Neural progenitor cell (in vitro differentiated cells): ENCODE measurements around the gene STK39. TPM values are rescaled to one million over a fixed set of nuclear protein-coding genes. Genes with fewer than 3 reads are reported as not detected.

Experiments
- DNase-seq: peaks from one replicate; pipeline ENCODE4 v3.0.0-alpha.2; 2016; ENCODE audit warnings: low spot score
- H2AFZ ChIP-seq: fragments of 200-600 bp; sonication (generic); replicated peaks from 2 replicates; pipeline ENCODE4 v1.6.1; 2016; ENCODE audit warnings: antibody characterized with exemption
- H3F3A ChIP-seq: fragments of 200-600 bp; sonication (generic); 2 replicates; pipeline ENCODE4 v1.6.1; 2016; ENCODE audit warnings: antibody characterized with exemption, low read depth
- H3K27ac ChIP-seq: fragments of 200-600 bp; sonication (generic); 2 replicates; pipeline ENCODE4 v1.5.1; 2016; ENCODE audit warnings: mild to moderate bottlenecking
- H3K27me3 ChIP-seq: fragments of 200-600 bp; sonication (generic); 2 replicates; pipeline ENCODE4 v1.6.1; 2016; ENCODE audit warnings: mild to moderate bottlenecking, moderate library complexity
- H3K36me3 ChIP-seq: fragments of 200-600 bp; sonication (generic); 2 replicates; pipeline ENCODE4 v1.5.1; 2016
- H3K4me1 ChIP-seq: fragments of 200-600 bp; sonication (generic); 2 replicates; pipeline ENCODE4 v1.6.1; 2016; ENCODE audit warnings: mixed run types
- H3K4me2 ChIP-seq: fragments of 200-600 bp; sonication (generic); 2 replicates; pipeline ENCODE4 v1.6.1; 2016
- H3K4me3 ChIP-seq: fragments of 200-600 bp; sonication (generic); 2 replicates; pipeline ENCODE4 v1.5.1; 2016
- H3K79me2 ChIP-seq: fragments of 200-600 bp; sonication (generic); 2 replicates; pipeline ENCODE4 v1.6.1; 2016; ENCODE audit warnings: low read depth
- H3K9ac ChIP-seq: fragments of 200-600 bp; sonication (generic); 2 replicates; pipeline ENCODE4 v1.6.1; 2016
- H3K9me3 ChIP-seq: fragments of 200-600 bp; sonication (generic); 2 replicates; pipeline ENCODE4 v1.5.1; 2016; ENCODE audit warnings: low read depth
- H4K20me1 ChIP-seq: fragments of 200-600 bp; sonication (generic); 2 replicates; pipeline ENCODE4 v1.6.1; 2016; ENCODE audit warnings: low read depth
- H3K27ac Mint-ChIP-seq: 3 replicates; pipeline ENCODE4 v1.8.0; 2021; ENCODE audit warnings: mixed read lengths
- H3K27me3 Mint-ChIP-seq: 2 replicates; pipeline ENCODE4 v1.8.0; 2022; ENCODE audit warnings: low read depth, mild to moderate bottlenecking, inconsistent platforms, moderate library complexity, mixed read lengths; ENCODE audit not compliant: insufficient read depth
- H3K36me3 Mint-ChIP-seq: 3 replicates; pipeline ENCODE4 v1.8.0; 2021; ENCODE audit warnings: mixed read lengths
- H3K4me1 Mint-ChIP-seq: 3 replicates; pipeline ENCODE4 v1.8.0; 2021; ENCODE audit warnings: mixed read lengths
- H3K4me3 Mint-ChIP-seq: 3 replicates; pipeline ENCODE4 v1.8.0; 2021; ENCODE audit warnings: mild to moderate bottlenecking, moderate library complexity, mixed read lengths
- H3K9me3 Mint-ChIP-seq: 3 replicates; pipeline ENCODE4 v1.8.0; 2020; ENCODE audit warnings: mixed read lengths
- CTCF ChIP-seq: fragments of 200-600 bp; sonication (generic); IDR thresholded peaks from 2 replicates; pipeline ENCODE4 v1.5.1; 2017; ENCODE audit warnings: antibody characterized with exemption, mild to moderate bottlenecking
- EZH2 ChIP-seq: fragments of 200-600 bp; sonication (generic); IDR thresholded peaks from 2 replicates; pipeline ENCODE4 v1.6.1; 2017; ENCODE audit warnings: antibody characterized with exemption, mild to moderate bottlenecking, moderate library complexity
- EZH2phosphoT487 ChIP-seq: fragments of 200-600 bp; sonication (generic); IDR thresholded peaks from 2 replicates; pipeline ENCODE4 v1.6.1; 2017; ENCODE audit warnings: antibody characterized with exemption
- total RNA-seq: library from RNA; depleted of rRNA; stranded (reverse); fragments of >200 nt; gene quantifications from 2 replicates; pipeline ENCODE4 v1.2.3, GENCODE V29; 2015; ENCODE audit warnings: low replicate concordance

STK39 gene
- total RNA-seq, 1 donor from 2014 or later: 23.8 TPM

- no peak for TF ChIP-seq CTCF
- TF ChIP-seq EZH2: no peak
- TF ChIP-seq EZH2phosphoT487: no peak
- no peaks in the 10 kb centered on the region for H3K9me3 ChIP-seq
- no peaks in the 10 kb centered on the region for H3K27me3 ChIP-seq
- H3K27ac Mint-ChIP-seq: no peak overlapping the region
- H3K4me2 ChIP-seq: no peak overlapping the region
- H3K79me2 ChIP-seq: no peaks in the 10 kb centered on the region
- H3K36me3 ChIP-seq: no peaks in the 10 kb centered on the region
- H3K9me3 Mint-ChIP-seq: no peaks in the 10 kb centered on the region
- H3K4me3 ChIP-seq: no peak overlapping the region
- no peak overlapping the region for H3K4me3 Mint-ChIP-seq
- H3K27me3 Mint-ChIP-seq: no peaks in the 10 kb centered on the region
- H3K36me3 Mint-ChIP-seq: peaks cover 6% of the 10 kb centered on the region
- H3K4me1 Mint-ChIP-seq: no peaks in the 10 kb centered on the region
- H3K27ac ChIP-seq: no peak overlapping the region
- no peaks in the 10 kb centered on the region for H3K4me1 ChIP-seq
- H3K9ac ChIP-seq: no peak overlapping the region
- no peak overlapping the region for H2AFZ ChIP-seq
- H4K20me1 ChIP-seq: no peaks in the 10 kb centered on the region
- DNase-seq: no peak
- H3F3A ChIP-seq: no peaks in the 10 kb centered on the region
Measured at GRCh38 chr2:168015274-168015953, 232.0 kb downstream of the STK39 start.

DNA sequence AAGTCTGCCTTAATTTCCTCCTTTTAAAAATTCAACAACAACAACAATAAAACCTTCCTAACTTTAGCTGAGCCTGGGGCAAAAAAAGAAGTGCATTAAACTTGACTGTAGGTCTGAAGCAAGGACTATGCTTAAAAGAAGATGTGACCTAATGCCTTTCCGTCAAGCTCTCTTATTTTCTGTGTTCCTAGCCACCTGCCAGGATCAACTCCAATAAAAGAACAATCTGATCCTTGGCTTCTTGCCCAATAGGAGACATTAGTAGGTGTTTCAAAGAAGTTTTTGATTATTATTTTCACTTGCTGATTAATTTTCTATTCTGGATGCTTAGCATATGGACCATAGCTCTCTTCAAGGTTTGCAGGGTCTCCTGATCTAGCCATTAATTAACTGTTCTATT is 237.5 kb downstream of the STK39 start:
- H2AFZ ChIP-seq: no peak overlapping the region
- TF ChIP-seq EZH2phosphoT487 (no peak), CTCF (no peak), EZH2 (no peak)

DNA sequence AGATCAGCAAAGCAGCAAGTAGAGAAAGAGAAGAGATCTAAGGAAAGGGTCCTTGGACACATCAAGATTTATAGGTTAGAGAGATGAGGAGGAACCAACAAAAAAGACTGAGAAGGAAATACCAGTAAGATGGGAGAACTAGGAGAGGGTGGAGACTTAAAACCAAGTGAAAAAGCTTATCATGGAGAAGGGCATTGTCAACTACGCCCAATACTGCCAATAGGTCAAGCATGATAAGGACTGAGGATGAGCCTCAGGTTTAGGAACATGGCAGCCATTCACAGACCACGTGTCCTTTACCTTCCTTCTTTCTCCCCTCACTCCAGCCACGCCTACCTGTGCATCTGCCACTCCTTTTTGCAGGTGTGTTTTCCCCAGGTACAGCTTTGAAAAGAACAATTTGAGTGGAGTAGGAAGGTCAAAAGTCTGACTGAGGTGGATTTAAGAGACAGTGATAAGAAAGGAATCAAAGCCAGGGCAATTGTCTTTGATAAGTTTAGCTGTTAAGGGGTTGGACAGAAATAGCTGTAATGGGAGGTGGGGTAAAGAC is 238.7 kb downstream of the STK39 start:
- no peaks in the 10 kb centered on the region for H3K27me3 ChIP-seq
- H3K27me3 Mint-ChIP-seq: no peaks in the 10 kb centered on the region

More for the DNA sequence above, 237.5 kb downstream of the STK39 start:
- H3K9me3 Mint-ChIP-seq: no peaks in the 10 kb centered on the region
- H3K4me1 ChIP-seq: no peaks in the 10 kb centered on the region
- H3K79me2 ChIP-seq: no peaks in the 10 kb centered on the region
- H3K27me3 ChIP-seq: no peaks in the 10 kb centered on the region
- H3K9ac ChIP-seq: no peak overlapping the region
- no peak overlapping the region for H3K27ac ChIP-seq
- H3K4me2 ChIP-seq: no peak overlapping the region
- no peaks in the 10 kb centered on the region for H3F3A ChIP-seq
- H3K27ac Mint-ChIP-seq: no peak overlapping the region
- H3K4me1 Mint-ChIP-seq: no peaks in the 10 kb centered on the region
- H3K4me3 ChIP-seq: no peak overlapping the region
- no peak overlapping the region for H3K4me3 Mint-ChIP-seq
- no peaks in the 10 kb centered on the region for H3K27me3 Mint-ChIP-seq
- H3K9me3 ChIP-seq: no peaks in the 10 kb centered on the region
- H4K20me1 ChIP-seq: no peaks in the 10 kb centered on the region
- peaks cover 22% of the 10 kb centered on the region for H3K36me3 Mint-ChIP-seq
- no peaks in the 10 kb centered on the region for H3K36me3 ChIP-seq
- no peak for DNase-seq

More for the DNA sequence above, 238.7 kb downstream of the STK39 start:
- DNase-seq: no peak
- Histone ChIP-seq H3K27ac (no peak overlapping the region), H3K4me3 (no peak overlapping the region), H3K9ac (no peak overlapping the region), H3K36me3 (no peaks in the 10 kb centered on the region), H3F3A (no peaks in the 10 kb centered on the region), H4K20me1 (no peaks in the 10 kb centered on the region), H3K4me2 (no peak overlapping the region), H2AFZ (no peak overlapping the region), H3K4me1 (no peaks in the 10 kb centered on the region), H3K79me2 (no peaks in the 10 kb centered on the region), H3K9me3 (no peaks in the 10 kb centered on the region)
- TF ChIP-seq CTCF: no peak
- TF ChIP-seq EZH2phosphoT487: no peak
- no peak for TF ChIP-seq EZH2
- Mint-ChIP-seq H3K4me1 (no peaks in the 10 kb centered on the region), H3K36me3 (peaks cover 22% of the 10 kb centered on the region), H3K9me3 (no peaks in the 10 kb centered on the region), H3K4me3 (no peak overlapping the region), H3K27ac (no peak overlapping the region)
